ENCODE results near the gene TSPAN5.

The TSPAN5 gene

DNA sequence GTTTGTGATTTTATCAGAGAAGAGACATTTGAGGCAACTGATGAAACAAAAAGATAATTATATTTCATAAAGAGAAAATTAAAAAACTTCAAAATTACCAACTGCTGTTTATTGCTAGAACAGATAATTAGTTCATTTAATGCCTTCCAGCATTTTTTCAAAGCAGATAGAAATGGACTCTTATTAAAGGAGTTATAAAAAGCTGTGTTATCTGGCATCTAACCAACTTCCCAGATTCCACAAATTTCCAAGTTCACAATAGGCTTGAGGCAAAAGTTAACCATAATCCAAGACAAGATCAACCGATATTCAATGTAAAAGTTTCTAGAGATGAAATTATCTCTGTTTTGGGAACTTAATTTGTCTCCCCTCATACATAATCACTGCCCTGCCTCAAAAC, 152.4 kb downstream of the TSPAN5 start:
- TF ChIP-seq, protein P1, sequence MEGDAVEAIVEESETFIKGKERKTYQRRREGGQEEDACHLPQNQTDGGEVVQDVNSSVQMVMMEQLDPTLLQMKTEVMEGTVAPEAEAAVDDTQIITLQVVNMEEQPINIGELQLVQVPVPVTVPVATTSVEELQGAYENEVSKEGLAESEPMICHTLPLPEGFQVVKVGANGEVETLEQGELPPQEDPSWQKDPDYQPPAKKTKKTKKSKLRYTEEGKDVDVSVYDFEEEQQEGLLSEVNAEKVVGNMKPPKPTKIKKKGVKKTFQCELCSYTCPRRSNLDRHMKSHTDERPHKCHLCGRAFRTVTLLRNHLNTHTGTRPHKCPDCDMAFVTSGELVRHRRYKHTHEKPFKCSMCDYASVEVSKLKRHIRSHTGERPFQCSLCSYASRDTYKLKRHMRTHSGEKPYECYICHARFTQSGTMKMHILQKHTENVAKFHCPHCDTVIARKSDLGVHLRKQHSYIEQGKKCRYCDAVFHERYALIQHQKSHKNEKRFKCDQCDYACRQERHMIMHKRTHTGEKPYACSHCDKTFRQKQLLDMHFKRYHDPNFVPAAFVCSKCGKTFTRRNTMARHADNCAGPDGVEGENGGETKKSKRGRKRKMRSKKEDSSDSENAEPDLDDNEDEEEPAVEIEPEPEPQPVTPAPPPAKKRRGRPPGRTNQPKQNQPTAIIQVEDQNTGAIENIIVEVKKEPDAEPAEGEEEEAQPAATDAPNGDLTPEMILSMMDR (IDR thresholded peaks at IDR 0.05; ENCODE audit: borderline replicate concordance, control extremely low read depth, extremely low read depth, insufficient read depth, missing control alignments), result no peak
- no peak for DNase-seq (ENCODE audit: low spot score)
- in situ Hi-C loops (cut with MboI; ENCODE audit: low sequenced_read_pairs, unreplicated experiment), result no loop called here

DNA sequence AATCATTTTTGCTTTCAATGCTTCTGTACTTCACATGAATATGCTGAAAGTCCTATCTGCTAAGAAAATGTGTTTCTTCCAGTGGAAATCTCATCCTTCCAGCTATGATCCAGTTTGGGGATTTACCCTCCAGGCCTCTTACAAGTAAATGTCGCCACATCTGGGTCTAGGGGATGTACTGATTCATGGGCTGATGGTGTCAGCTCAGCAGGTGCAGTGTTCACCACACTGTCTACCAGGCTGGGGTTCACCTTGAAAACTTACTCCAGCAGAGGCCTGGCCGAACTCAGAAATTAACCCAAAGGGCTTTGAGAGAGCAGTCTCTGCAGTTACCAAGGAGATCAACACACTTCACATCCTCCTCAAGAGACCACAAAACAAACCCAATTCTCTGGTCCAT, 154.3 kb downstream of the TSPAN5 start:
- in situ Hi-C loops (cut with MboI; ENCODE audit: low sequenced_read_pairs, unreplicated experiment), result no loop called here
- TF ChIP-seq, protein P1 (IDR thresholded peaks at IDR 0.05; ENCODE audit: borderline replicate concordance, control extremely low read depth, extremely low read depth, insufficient read depth, missing control alignments), result no peak
- no peak for DNase-seq (ENCODE audit: low spot score)

DNA sequence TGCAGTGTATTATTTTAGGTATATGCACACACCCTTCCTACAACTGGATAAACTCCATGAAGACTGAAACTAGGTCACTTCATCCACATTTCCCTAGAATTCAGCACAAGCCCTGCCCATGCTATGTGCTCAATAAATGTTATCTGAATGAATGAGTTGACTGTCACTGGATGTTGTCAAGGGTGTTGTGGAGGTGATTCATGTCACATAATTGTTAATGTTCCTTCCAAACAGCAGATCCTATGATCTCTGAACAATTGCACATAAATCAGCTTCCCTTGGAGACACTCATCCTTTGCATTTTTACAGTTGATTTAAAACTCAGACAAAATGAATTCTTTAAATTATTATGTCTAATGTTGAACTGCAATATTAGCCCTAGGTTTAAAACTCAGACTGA, 154.7 kb downstream of the TSPAN5 start:
- TF ChIP-seq, protein P1 (IDR thresholded peaks at IDR 0.05; ENCODE audit: borderline replicate concordance, control extremely low read depth, extremely low read depth, insufficient read depth, missing control alignments), result no peak
- in situ Hi-C loops (cut with MboI; ENCODE audit: low sequenced_read_pairs, unreplicated experiment), result no loop called here
- no peak for DNase-seq (ENCODE audit: low spot score)

DNA sequence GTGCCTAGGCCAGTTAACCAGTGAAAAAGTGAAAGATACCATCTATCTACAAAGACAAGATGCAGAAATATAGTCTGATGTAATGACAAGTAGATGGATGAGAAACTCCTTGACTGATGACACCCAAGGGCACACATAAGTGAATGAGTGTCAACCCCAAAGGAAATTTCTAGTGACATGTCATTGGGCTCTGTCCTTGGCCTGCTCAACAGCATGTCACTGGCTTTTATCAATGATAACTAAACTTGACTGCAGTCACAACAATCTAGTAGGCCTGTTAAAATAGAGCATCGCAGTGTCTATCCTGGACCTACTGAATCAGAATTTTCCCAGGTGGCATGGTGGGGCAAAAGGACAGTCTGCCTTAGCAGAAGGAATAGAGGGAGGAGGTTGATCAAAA, 155.8 kb downstream of the TSPAN5 start:
- TF ChIP-seq, protein P1 (IDR thresholded peaks at IDR 0.05; ENCODE audit: borderline replicate concordance, control extremely low read depth, extremely low read depth, insufficient read depth, missing control alignments), result no peak
- no peak for DNase-seq (ENCODE audit: low spot score)
- in situ Hi-C loops (cut with MboI; ENCODE audit: low sequenced_read_pairs, unreplicated experiment), result no loop called here

DNA sequence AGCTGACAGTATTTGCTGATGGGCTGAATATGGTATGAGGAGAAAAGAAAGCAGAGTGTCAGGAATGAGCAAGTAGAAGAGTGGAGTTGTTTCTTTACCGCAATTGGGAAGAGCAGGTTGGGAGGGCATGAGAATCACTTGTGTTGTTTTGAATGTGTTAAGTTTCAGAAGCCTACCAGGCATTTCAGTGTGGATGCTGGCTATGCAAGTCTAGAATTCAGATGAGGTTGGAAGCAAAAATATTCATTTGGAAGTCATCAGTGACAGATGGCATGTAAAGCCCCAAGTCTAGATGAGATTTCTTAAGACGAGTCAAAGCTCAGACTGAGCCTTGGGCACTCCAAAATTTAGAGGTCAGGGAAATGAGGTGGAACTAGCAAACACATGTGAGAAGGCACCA, 156.4 kb downstream of the TSPAN5 start:
- DNase-seq (ENCODE audit: low spot score), result no peak
- TF ChIP-seq, protein P1 (IDR thresholded peaks at IDR 0.05; ENCODE audit: borderline replicate concordance, control extremely low read depth, extremely low read depth, insufficient read depth, missing control alignments), result no peak
- in situ Hi-C loops (cut with MboI; ENCODE audit: low sequenced_read_pairs, unreplicated experiment), result no loop called here

DNA sequence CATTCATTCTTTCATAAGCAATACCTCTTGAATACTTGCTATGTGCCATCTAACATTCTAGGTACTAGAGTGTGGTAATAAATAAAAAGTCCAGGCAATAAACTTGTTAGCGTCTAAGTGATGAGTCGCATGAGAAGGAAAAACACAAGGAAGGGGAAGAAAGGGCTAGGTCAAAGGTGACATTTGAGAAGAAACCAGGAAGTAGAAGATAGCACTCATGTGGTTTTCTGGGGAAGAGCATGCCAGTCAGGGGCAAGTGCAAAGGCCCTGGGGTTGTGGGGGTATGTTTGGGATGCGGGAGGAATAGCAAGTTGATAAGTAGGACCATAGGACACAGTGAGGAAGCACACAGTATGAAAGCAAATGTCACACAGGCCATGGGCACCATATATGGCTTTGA, 157.0 kb downstream of the TSPAN5 start:
- TF ChIP-seq, protein P1 (IDR thresholded peaks at IDR 0.05; ENCODE audit: borderline replicate concordance, control extremely low read depth, extremely low read depth, insufficient read depth, missing control alignments), result no peak
- no peak for DNase-seq (ENCODE audit: low spot score)
- in situ Hi-C loops (cut with MboI; ENCODE audit: low sequenced_read_pairs, unreplicated experiment), result no loop called here

DNA sequence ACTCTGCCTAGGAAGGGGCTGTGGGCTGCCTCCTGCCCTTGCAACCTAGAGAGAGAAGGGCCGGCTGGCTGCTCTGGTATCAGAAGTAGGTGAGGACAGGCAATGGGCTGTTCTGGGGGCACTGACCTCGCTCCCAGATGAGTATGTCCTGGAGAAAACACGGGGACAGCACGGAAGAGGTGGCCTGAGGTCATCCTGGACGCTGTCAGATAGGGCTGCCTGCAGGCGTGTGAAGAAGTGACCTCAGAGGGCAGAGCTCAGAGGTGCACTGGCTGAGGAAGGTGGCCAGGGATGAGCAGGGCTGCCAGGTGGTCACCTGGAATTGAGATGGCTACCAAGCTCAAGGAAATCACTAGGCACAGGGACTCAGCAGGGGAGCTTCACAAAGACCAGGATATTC, 159.6 kb downstream of the TSPAN5 start:
- TF ChIP-seq, protein P1 (IDR thresholded peaks at IDR 0.05; ENCODE audit: borderline replicate concordance, control extremely low read depth, extremely low read depth, insufficient read depth, missing control alignments), result no peak
- no peak for DNase-seq (ENCODE audit: low spot score)
- in situ Hi-C loops (cut with MboI; ENCODE audit: low sequenced_read_pairs, unreplicated experiment), result no loop called here
